SHP77 treated with DMSO at 0.1 percent for 48 hours (cell line): ENCODE results near the gene SLC25A12.
"Not testable (repeated sequence)": the region's sequence is repeated elsewhere in the genome, so short reads cannot be mapped to it uniquely, and the experiment has no call there.

Source experiments
- DNase-seq: peaks from one replicate; lab custom pipeline; 2025; lab: John Stamatoyannopoulos, UW

SLC25A12 gene

GRCh38 chr2:171822525-171823322, 71.3 kb downstream of the SLC25A12 start:
- no peak for DNase-seq

- DNase-seq, result no peak
These were observed 74.6 kb downstream of the SLC25A12 start for GRCh38 chr2:171819453-171819852.

- no peak for DNase-seq
These were observed 79.2 kb downstream of the SLC25A12 start for GRCh38 chr2:171814883-171815282.

- no peak for DNase-seq
These were observed 79.9 kb downstream of the SLC25A12 start for GRCh38 chr2:171814174-171814573.

GRCh38 chr2:171813729-171814128, 80.3 kb downstream of the SLC25A12 start:
- no peak for DNase-seq

DNA sequence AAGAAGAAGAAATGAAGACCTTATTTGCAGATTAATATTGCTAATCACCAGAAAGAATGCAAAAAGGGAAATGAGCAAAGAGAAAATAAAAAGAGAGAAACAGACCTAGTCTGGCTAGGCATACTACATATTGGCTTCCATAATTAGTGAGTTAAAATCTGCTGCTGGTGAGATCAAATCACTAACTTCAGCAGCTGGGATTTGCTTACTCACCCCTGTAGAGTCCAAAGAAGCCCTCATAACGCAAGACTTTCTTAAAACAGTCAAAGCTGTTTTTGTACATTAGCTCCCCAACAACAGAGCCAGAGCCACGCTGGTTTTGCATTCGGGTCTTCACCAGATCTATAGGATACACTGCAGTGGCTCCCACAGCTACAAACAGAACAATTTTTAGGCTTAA, 80.9 kb downstream of the SLC25A12 start:
- DNase-seq, result no peak

- DNase-seq, result no peak
These were observed 82.8 kb downstream of the SLC25A12 start for GRCh38 chr2:171811245-171811628.

- DNase-seq, result no peak
These were observed 83.4 kb downstream of the SLC25A12 start for GRCh38 chr2:171810422-171811244.

- DNase-seq, result not testable (repeated sequence)
These were observed 85.2 kb downstream of the SLC25A12 start for GRCh38 chr2:171808885-171809284.

DNA sequence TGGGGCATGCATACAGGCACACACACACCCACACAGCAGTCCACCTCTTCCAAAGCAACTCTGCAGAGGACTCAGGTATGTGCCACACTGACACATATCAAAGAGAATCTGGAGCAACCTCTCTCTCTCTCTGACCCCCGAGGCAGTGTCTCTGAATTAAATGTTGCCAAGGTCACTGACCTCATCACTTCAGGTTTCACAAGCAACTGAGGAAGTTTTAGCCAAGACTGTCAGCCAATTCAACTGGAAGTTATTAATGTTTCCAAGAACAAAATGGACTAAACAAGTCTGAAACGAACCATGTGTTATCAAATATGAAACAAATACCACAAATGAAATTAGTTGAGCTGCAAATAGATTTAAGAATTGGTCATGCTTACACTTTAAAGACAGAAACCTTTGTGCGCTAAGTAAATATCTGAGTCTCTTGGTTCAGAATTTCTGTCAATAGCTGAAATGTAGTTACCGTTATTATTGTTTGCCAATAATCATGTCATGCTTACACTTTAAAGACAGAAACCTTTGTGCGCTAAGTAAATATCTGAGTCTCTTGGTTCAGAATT, 86.1 kb downstream of the SLC25A12 start:
- DNase-seq, result no peak

- no peak for DNase-seq
These were observed 86.9 kb downstream of the SLC25A12 start for GRCh38 chr2:171807119-171807518.

DNA sequence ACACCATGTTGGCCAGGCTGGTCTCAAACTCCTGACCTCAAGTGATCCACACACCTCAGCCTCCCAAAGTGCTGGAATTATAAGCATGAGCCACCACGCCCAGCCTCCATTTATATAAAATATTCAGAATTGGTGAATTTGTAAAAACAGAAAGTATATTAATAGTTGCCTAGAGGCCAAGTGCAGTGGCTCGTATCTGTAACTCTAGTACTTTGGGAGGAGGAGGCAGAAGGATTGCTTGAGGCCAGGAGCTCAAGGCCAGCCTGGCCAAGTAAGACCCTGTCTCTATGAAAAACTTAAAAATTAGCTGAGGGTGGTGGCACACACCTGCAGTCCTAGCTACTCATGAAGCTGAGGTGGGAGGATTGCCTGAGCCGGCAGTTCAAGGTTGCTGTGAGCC, 89.6 kb downstream of the SLC25A12 start:
- DNase-seq, result no peak

DNA sequence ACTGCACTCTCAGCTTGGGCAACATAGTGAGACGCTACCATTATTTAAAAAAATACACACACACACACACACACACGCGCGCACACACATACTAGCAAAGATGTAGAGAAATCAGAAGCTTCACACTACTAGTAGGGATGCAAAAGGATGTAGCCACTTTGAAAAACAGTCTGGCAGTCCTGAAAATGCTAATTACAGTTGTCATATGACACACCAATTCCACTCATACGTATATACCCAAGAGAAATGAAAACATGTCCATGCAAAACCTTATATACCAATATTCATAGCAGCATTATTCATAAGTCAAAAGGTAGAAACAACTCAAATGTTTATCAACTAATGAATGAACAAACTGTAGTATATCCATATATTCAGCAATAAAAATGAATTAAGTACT, 90.3 kb downstream of the SLC25A12 start:
- no peak for DNase-seq

GRCh38 chr2:171800639-171801038, 93.4 kb downstream of the SLC25A12 start:
- DNase-seq, result no peak

- DNase-seq, result no peak
These were observed 95.8 kb downstream of the SLC25A12 start for GRCh38 chr2:171798156-171798820.

DNA sequence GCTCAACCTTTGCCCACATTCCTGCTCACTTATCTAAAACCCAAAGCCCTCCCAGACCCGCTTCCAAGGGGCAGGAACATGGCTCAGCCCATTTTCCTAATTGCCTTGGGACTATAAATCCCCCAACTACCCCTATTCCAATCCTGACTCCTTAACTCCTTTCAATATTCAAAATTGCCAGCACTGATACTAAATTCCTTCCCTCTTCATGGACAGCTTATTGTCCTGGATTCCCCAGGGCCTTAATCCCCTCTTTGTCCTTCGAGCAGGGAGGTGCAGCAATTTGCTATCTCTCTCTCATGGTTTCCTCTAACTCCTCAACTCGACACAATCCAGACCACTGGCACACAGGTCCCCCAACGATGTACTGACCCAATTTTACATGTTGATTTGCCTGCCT, 99.1 kb downstream of the SLC25A12 start:
- no peak for DNase-seq

DNA sequence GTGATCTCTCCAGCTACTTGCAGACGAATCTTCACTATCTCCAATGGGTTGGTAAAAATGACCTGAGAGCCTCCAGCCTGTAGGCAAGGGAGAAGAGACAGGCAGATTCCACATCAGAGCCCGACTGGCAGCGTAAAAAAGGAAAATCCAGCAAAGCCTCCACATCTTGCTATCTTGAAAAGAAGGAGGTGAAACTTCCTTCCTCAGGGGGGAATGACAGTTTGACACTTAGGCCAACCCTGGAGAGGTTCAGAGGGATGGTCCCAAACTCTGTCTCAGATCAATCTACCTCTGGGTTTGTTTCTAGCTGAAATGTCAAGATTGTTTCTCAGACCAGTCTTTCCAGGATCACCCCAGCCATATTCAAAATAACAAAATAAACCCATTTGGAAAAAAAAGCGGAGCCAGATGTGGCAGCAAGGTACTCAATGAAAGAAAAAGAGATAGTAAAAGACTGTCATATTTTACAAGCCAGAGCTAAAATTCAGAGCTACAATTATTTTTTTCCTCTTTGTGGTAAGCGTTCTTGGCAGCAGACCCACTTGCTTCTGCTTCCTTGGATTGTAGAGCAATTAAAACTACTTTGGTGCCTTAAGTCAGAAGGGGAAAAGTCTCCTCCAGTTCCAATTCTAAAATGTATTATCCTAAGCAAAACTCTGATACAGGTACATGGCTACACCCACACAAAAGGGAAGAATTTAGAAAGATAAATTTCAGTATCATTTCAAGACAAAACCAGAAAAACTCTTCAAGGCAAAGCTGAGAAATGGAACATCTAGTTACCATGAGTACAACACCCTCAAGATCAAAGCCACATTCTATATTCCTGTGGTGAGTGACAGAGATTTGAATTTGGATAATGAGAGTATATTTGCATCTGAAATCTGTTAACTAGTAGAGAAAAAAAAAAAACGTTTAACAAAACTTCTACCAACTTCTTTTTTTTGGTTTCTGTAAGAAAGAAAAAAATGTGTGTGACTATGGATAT, 100.1 kb downstream of the SLC25A12 start:
- no peak for DNase-seq

DNA sequence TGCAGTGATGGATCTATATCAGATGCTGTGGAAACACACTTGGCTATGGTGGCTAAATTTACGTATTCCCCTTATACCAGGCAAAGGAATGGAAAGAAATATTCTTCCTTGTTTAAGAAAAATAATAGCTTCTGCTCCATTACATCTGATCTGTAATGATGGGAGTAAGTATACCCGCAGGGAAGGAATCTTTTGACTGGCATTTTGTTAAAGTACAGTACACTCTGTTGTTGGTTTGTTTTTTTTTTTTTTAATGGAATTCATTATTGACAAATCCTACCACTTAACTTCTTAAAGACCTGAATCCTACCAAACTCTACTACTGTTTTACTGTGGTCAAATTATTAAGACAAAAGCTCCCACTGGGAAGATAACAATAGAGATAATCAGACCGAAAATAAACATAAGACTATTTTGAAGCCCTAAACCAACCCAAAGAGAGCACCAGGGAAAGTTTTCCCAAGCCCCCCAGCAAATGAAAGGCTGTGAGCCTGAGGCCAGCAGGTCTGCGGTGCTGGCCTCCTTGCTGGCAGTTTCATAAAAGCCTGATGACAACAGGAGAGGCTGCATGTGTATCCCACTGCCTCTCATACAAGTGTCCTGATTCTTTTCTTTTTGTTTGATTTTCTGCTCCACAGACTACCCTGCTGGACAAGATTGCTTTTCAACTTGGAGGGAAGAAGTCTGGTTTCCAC, 101.0 kb downstream of the SLC25A12 start:
- DNase-seq, result no peak

- DNase-seq, result no peak
These were observed 101.9 kb downstream of the SLC25A12 start for GRCh38 chr2:171792157-171792556.

DNA sequence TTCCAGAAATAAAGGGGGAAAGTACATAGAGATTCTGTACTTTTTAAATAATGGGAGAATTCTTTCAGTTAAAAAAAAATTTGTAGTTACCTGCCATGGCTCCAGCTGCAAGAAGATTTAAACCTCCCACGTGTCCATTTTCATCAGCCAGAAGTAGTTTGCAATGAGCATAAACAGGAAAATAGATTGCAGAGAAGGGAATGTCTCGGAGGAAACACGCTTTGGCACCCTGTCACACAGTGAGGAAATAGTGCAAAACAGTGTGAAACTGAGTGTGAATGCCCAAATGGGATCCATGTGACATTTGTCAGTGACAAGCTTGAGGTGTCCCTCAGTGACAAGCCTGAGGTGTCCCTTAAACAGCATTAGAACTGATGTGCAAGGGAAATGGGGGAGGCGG, 102.7 kb downstream of the SLC25A12 start:
- DNase-seq, result no peak

DNA sequence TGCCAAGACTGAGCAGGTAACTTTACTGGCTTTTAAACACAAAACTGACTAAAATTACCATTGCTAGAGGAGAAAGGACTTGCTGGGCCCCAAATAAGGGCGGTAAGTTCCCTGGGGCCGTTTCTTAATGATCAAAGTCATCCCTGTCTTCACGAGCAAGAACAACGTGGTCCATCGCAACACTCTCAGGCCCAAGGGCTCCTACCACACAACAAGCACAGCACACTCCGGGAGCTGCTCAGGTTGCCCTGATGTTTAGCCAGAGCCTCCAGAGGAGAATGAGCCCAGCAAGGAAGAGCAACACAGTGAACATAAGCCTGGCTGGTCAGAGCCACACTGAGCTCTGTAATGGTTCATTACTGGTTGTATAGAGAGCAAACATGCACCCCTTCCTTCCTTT, 104.1 kb downstream of the SLC25A12 start:
- DNase-seq, result no peak
